CD4-positive, alpha-beta memory T cell (primary cell): ENCODE results near the gene CHTF18. TPM values are rescaled to one million over a fixed set of nuclear protein-coding genes. Genes with fewer than 3 reads are reported as not detected.

Experiments
- CTCF ChIA-PET: fragments of 350-600 bp; sonication (Branson Sonifier 250); formaldehyde crosslinking; loops from one replicate; lab custom pipeline; 2021; ENCODE audit warnings: inconsistent platforms; ENCODE audit not compliant: partially characterized antibody; lab: Charles Lee
- POLR2A ChIA-PET: fragments of 350-600 bp; sonication (Branson Sonifier 250); formaldehyde crosslinking; loops from one replicate; lab custom pipeline; 2021; ENCODE audit not compliant: partially characterized antibody; lab: Charles Lee
- DNase-seq, 5 donors: peaks; one replicate each; pipeline versions ENCODE4 v3.0.0 to v3.0.0-alpha.2; 2020 to 2022; ENCODE audit warnings: mixed read lengths in 1 of 5
- H3K27ac ChIP-seq: one replicate; pipeline ENCODE4 v1.7.0; 2013; ENCODE audit warnings: low read depth, low read length
- H3K27me3 ChIP-seq: 2 replicates; pipeline ENCODE4 v1.7.0; 2013; ENCODE audit warnings: mild to moderate bottlenecking, low read length, moderate library complexity; ENCODE audit not compliant: insufficient read depth
- H3K36me3 ChIP-seq: 2 replicates; pipeline ENCODE4 v1.7.0; 2013; ENCODE audit warnings: mild to moderate bottlenecking, low read length, moderate library complexity; ENCODE audit not compliant: insufficient read depth
- H3K4me1 ChIP-seq: 2 replicates; pipeline ENCODE4 v1.7.0; 2013; ENCODE audit warnings: mild to moderate bottlenecking, low read length, moderate library complexity; ENCODE audit not compliant: insufficient read depth
- H3K4me3 ChIP-seq, 2 donors: one replicate each; pipeline ENCODE4 v1.7.0; 2013; ENCODE audit warnings: low read length in 2 of 2, mild to moderate bottlenecking in 1 of 2
- H3K9me3 ChIP-seq, 2 donors: one replicate each; pipeline ENCODE4 v1.7.0; 2013; ENCODE audit warnings: low read length in 2 of 2, control low read depth in 1 of 2; ENCODE audit not compliant: control insufficient read depth in 1 of 2
- H3K27ac Mint-ChIP-seq, 7 donors: one replicate each; pipeline ENCODE4 v1.8.0; 2020 to 2021; ENCODE audit warnings: mixed read lengths in 7 of 7, mild to moderate bottlenecking in 6 of 7, inconsistent platforms in 3 of 7, moderate library complexity in 3 of 7
- H3K27me3 Mint-ChIP-seq, 2 donors: one replicate each; pipeline ENCODE4 v1.8.0; 2020 to 2021; ENCODE audit warnings: mixed read lengths in 2 of 2
- H3K36me3 Mint-ChIP-seq, 2 donors: one replicate each; pipeline ENCODE4 v1.8.0; 2020 to 2021; ENCODE audit warnings: mixed read lengths in 2 of 2, inconsistent platforms in 1 of 2, mild to moderate bottlenecking in 1 of 2
- H3K4me1 Mint-ChIP-seq, 4 donors: one replicate each; pipeline ENCODE4 v1.8.0; 2020 to 2021; ENCODE audit warnings: mixed read lengths in 4 of 4, mild to moderate bottlenecking in 1 of 4
- H3K4me3 Mint-ChIP-seq, 8 donors: one replicate each; pipeline ENCODE4 v1.8.0; 2020 to 2021; ENCODE audit warnings: mixed read lengths in 8 of 8, mild to moderate bottlenecking in 7 of 8, moderate library complexity in 6 of 8, inconsistent platforms in 3 of 8
- H3K9me3 Mint-ChIP-seq, 8 donors: one replicate each; pipeline ENCODE4 v1.8.0; 2020 to 2021; ENCODE audit warnings: mixed read lengths in 8 of 8, mild to moderate bottlenecking in 5 of 8, inconsistent platforms in 3 of 8, moderate library complexity in 1 of 8
- intact Hi-C: fragments of 100-400 bp; cut with micrococcal nuclease; formaldehyde crosslinking; loops from one replicate; pipeline ENCODE4 v1.15.1; 2023
- polyA plus RNA-seq, 2 donors: library from polyadenylated mRNA; unstranded; fragments of 300-500 nt; fragmentation: Illumina TruSeq; gene quantifications; one replicate each; pipeline ENCODE4 v1.2.3, GENCODE V29; 2021
- total RNA-seq, 2 experiments: library from RNA; stranded (reverse); gene quantifications; one replicate each; pipeline ENCODE4 v1.2.3, GENCODE V29; 2021

The CHTF18 gene
- total and polyA plus RNA-seq, 4 experiments from 2014 or later, result 3.0 to 46.9 (median 24.0) TPM

- ChIA-PET POLR2A (interaction anchor here (0.6 to 3.0 kb wide), 17 partner anchors 14 to 745 kb away, joined by 3 to 15 read pairs (median 4); partner anchors contain the start of genes ANTKMT, CCDC78, HAGHL and METTL26), CTCF (interaction anchor here (1.0 to 6.7 kb wide), 2 partner anchors 76 to 316 kb away, joined by 3 to 84 read pairs; partner anchors contain the start of gene METRN)
- Mint-ChIP-seq H3K4me3 (peak within 1 kb of the TSS; percentile 82 to 91 (median 85)), H3K27ac (peak within 1 kb of the TSS in 6 of 7 donors; percentile 41 to 80 (median 67)), H3K9me3 (no peaks in the 10 kb centered on the region), H3K4me1 (peaks cover 2 to 30% (median 8%) of the 10 kb centered on the region in 4 donors), H3K27me3 (no peaks in the 10 kb centered on the region), H3K36me3 (peaks cover 8 to 10% of the 10 kb centered on the region in 2 donors)
- Histone ChIP-seq H3K36me3 (peaks cover 6% of the 10 kb centered on the region), H3K4me1 (peaks cover 21% of the 10 kb centered on the region), H3K27me3 (no peaks in the 10 kb centered on the region), H3K4me3 (peak within 1 kb of the TSS; percentile 17 to 83), H3K27ac (peak within 1 kb of the TSS; percentile 73), H3K9me3 (no peaks in the 10 kb centered on the region)
- intact Hi-C loops, result loop anchor here (1.0 to 5.0 kb wide), 4 partner anchors 19 to 183 kb away; partner anchors contain the start of genes CIAO3, LMF1 and WDR90
- peak in 1 of 5 donors; percentile 52 for DNase-seq
Observed at GRCh38 chr16:787978-788398, 432 bp upstream of the CHTF18 start, which contains the start of gene RPUSD1. Gene RPUSD1 (minus strand): TSS chr16:788381. CDS start chr16:787737, 644 bp downstream.

DNA sequence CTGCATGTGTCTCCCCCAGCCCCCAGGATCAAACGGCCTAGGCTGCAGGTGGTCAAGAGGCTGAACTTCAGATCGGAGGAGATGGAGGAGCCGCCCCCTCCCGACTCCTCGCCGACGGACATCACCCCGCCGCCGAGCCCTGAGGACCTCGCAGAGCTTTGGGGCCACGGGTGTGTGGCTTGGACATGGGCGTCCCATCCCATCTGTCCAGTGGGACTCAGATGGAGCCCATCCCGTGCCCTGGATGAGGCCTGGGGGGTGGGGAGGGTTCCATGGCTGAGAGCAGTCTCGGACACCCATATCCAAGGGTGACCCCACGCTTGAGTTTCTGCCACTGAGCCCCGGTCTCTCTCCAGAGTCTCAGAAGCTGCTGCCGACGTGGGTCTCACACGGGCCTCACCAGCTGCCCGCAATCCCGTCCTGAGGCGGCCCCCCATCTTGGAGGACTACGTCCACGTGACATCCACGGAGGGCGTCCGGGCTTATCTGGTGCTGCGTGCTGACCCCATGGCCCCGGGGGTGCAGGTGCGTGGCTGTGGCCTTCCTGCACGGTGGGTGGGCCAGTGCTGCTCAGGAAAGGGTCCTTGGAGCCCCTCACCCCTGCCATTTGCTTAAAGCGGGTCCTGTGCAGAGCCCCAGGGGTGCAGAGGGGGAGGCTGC is 901 bp downstream of the CHTF18 start:
- H3K4me1 Mint-ChIP-seq, result peaks cover 2 to 30% (median 8%) of the 10 kb centered on the region in 4 donors
- H3K4me1 ChIP-seq, result peaks cover 21% of the 10 kb centered on the region
- H3K27ac Mint-ChIP-seq, result peak overlapping the region in 1 of 7 donors; percentile 46
- peaks cover 8 to 10% of the 10 kb centered on the region in 2 donors for H3K36me3 Mint-ChIP-seq
- no peak for DNase-seq
- no peaks in the 10 kb centered on the region for H3K27me3 ChIP-seq
- intact Hi-C loops, result loop anchor here (2.0 to 5.0 kb wide), 3 partner anchors 49 to 181 kb away; partner anchors contain the start of genes CIAO3, LMF1 and WDR90
- no peak overlapping the region for H3K4me3 Mint-ChIP-seq
- H3K27me3 Mint-ChIP-seq, result no peaks in the 10 kb centered on the region
- H3K4me3 ChIP-seq, result peak overlapping the region in 1 of 2 donors; percentile 68
- no peaks in the 10 kb centered on the region for H3K9me3 ChIP-seq
- peak overlapping the region; percentile 61 for H3K27ac ChIP-seq
- CTCF ChIA-PET, result interaction anchor here (6.7 kb wide), 1 partner anchor 77 kb away, joined by 84 read pairs; the partner anchor contains the start of gene METRN
- peaks cover 6% of the 10 kb centered on the region for H3K36me3 ChIP-seq
- POLR2A ChIA-PET, result interaction anchor here (1.2 to 3.0 kb wide), 5 partner anchors 13 to 192 kb away, joined by 3 to 15 read pairs (median 5); partner anchors contain the start of genes ANTKMT and SOX8
- H3K9me3 Mint-ChIP-seq, result no peaks in the 10 kb centered on the region

DNA sequence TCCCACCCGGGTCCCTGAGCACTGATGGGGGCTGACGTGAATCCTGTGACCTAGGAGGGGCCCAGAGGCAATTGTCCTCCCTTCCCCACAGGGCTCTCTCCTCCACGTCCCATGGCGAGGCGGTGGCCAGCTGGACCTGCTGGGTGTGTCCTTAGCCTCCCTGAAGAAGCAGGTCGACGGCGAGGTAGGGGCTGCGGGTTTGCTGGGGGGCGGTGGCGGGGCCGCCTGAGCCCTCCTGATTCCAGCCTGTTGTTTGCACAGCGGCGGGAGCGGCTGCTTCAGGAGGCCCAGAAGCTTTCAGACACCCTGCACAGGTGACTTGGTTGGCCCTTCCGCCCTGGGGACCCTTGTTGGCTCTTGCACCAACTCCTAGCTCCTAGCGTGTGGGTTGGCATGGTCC is 1.7 kb downstream of the CHTF18 start:
- Histone ChIP-seq H3K9me3 (no peaks in the 10 kb centered on the region), H3K4me3 (no peak overlapping the region), H3K36me3 (peaks cover 6% of the 10 kb centered on the region), H3K27me3 (no peaks in the 10 kb centered on the region), H3K27ac (no peak overlapping the region), H3K4me1 (peaks cover 21% of the 10 kb centered on the region)
- peak overlapping the region in 2 of 7 donors; percentile 31 to 46 for H3K27ac Mint-ChIP-seq
- CTCF ChIA-PET, result no interaction called here
- POLR2A ChIA-PET, result no interaction called here
- no peaks in the 10 kb centered on the region for H3K27me3 Mint-ChIP-seq
- H3K4me1 Mint-ChIP-seq, result peaks cover 1 to 25% (median 5%) of the 10 kb centered on the region in 4 donors
- peak overlapping the region in 7 of 8 donors; percentile 26 to 72 (median 51) for H3K4me3 Mint-ChIP-seq
- H3K9me3 Mint-ChIP-seq, result no peaks in the 10 kb centered on the region
- intact Hi-C loops, result no loop called here
- peaks cover 4 to 10% of the 10 kb centered on the region in 2 donors for H3K36me3 Mint-ChIP-seq
- DNase-seq, result no peak

DNA sequence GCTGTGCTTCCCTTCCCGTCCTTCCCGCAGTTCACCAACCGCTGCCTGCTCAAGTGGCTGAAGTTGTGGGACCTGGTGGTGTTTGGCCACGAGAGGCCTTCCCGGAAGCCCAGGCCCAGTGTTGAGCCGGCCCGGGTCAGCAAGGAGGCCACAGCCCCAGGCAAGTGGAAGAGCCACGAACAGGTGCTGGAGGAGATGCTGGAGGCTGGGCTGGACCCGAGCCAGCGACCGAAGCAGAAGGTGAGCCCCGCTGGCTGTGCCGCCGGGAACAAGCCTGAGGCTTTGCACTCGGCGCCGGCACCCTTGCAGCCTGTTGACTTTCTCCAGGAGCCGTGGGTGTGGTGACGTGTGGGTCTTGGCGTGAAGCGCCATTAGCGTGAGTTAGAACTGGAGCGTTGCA is 2.7 kb downstream of the CHTF18 start:
- H3K36me3 Mint-ChIP-seq, result peaks cover 4 to 10% of the 10 kb centered on the region in 2 donors
- intact Hi-C loops, result no loop called here
- H3K27ac ChIP-seq, result no peak overlapping the region
- peaks cover 18% of the 10 kb centered on the region for H3K4me1 ChIP-seq
- peaks cover 0 to 21% (median 3%) of the 10 kb centered on the region in 4 donors for H3K4me1 Mint-ChIP-seq
- no peaks in the 10 kb centered on the region for H3K27me3 ChIP-seq
- H3K4me3 Mint-ChIP-seq, result no peak overlapping the region
- no peak for DNase-seq
- H3K36me3 ChIP-seq, result peaks cover 4% of the 10 kb centered on the region
- H3K4me3 ChIP-seq, result no peak overlapping the region
- ChIA-PET POLR2A (no interaction called here), CTCF (no interaction called here)
- H3K27ac Mint-ChIP-seq, result no peak overlapping the region
- no peaks in the 10 kb centered on the region for H3K27me3 Mint-ChIP-seq
- no peaks in the 10 kb centered on the region for H3K9me3 Mint-ChIP-seq
- no peaks in the 10 kb centered on the region for H3K9me3 ChIP-seq

DNA sequence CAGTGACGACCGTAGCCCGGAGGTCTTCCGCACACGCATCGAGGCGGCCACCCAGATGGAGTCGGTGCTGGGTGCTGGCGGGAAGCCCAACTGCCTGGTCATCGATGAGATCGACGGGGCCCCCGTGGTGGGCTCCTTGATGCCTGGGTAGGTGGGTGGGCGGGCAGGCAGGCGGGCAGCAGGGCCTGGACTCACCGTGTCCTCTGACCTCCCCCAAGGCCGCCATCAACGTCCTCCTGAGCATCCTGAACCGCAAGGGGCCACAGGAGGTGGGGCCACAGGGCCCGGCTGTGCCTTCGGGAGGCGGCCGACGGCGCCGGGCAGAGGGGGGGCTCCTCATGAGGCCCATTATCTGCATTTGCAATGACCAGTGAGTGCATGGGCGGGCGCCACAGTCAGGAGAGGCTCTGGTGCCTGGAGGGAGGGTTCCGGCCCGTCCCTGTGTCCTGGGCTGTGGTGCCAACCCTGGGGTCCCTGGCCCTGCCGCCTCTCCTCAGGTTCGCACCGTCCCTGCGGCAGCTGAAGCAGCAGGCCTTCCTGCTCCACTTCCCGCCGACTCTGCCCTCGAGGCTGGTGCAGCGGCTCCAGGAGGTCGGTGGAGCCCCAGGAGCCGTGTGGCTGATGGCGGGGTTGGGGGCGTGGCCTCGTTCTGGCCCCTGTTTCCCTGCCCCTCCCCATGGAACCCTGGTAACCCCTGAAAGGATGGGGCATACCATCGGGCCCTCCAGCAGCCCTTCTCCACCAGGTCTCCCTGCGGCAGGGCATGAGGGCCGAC is 4.0 kb downstream of the CHTF18 start:
- Mint-ChIP-seq H3K9me3 (no peaks in the 10 kb centered on the region), H3K36me3 (peaks cover 4 to 7% of the 10 kb centered on the region in 2 donors), H3K27me3 (no peaks in the 10 kb centered on the region), H3K4me3 (no peak overlapping the region), H3K4me1 (peaks cover 0 to 10% (median 3%) of the 10 kb centered on the region in 4 donors), H3K27ac (no peak overlapping the region)
- intact Hi-C loops, result no loop called here
- ChIA-PET POLR2A (no interaction called here), CTCF (no interaction called here)
- Histone ChIP-seq H3K27me3 (no peaks in the 10 kb centered on the region), H3K36me3 (no peaks in the 10 kb centered on the region), H3K4me1 (peaks cover 10% of the 10 kb centered on the region), H3K27ac (no peak overlapping the region), H3K9me3 (no peaks in the 10 kb centered on the region), H3K4me3 (no peak overlapping the region)
- no peak for DNase-seq

- ChIA-PET CTCF (no interaction called here), POLR2A (interaction anchor here (0.6 kb wide), 1 partner anchor 50 kb away, joined by 3 read pairs; no protein-coding TSS in a partner anchor)
Observed at GRCh38 chr16:793414-793813, 5.0 kb downstream of the CHTF18 start.

More at GRCh38 chr16:793414-793813, 5.0 kb downstream of the CHTF18 start:
- DNase-seq, result no peak
- Mint-ChIP-seq H3K4me3 (no peak overlapping the region), H3K27ac (no peak overlapping the region), H3K27me3 (no peaks in the 10 kb centered on the region), H3K4me1 (peaks cover 0 to 5% (median 2%) of the 10 kb centered on the region in 4 donors), H3K36me3 (peaks cover 4 to 7% of the 10 kb centered on the region in 2 donors), H3K9me3 (no peaks in the 10 kb centered on the region)
- H3K36me3 ChIP-seq, result no peaks in the 10 kb centered on the region
- no peak overlapping the region for H3K4me3 ChIP-seq
- intact Hi-C loops, result no loop called here
- H3K27ac ChIP-seq, result no peak overlapping the region
- no peaks in the 10 kb centered on the region for H3K27me3 ChIP-seq
- H3K4me1 ChIP-seq, result peaks cover 6% of the 10 kb centered on the region
- H3K9me3 ChIP-seq, result no peaks in the 10 kb centered on the region
